Measurements from ENCODE around the gene CACNA2D2. TPM values are rescaled to one million over a fixed set of nuclear protein-coding genes. Genes with fewer than 3 reads are reported as not detected.

The CACNA2D2 gene
- total RNA-seq, 1 experiment from 2014 or later: 22.0 TPM

DNA sequence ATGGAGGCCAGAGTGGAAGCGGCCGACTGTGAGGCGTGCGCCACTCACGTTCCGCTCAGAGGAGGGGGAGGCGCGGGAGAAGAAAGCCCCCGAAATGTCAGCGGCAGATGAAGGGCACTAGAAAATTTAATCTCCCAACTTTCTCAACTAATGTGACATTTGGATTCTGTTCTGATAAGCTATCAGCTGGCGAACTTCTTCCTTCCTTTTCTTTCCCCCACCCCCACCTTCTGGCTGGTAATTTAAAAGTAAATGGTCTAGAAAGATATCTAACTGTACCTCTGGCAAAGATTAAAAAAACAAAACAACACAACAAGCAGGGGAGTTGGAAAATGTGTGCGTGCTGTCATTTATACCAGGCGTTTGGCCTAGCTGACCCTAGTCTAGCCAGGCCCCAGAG, 117.7 kb downstream of the CACNA2D2 start (continued):
- TF ChIP-seq, protein P1, sequence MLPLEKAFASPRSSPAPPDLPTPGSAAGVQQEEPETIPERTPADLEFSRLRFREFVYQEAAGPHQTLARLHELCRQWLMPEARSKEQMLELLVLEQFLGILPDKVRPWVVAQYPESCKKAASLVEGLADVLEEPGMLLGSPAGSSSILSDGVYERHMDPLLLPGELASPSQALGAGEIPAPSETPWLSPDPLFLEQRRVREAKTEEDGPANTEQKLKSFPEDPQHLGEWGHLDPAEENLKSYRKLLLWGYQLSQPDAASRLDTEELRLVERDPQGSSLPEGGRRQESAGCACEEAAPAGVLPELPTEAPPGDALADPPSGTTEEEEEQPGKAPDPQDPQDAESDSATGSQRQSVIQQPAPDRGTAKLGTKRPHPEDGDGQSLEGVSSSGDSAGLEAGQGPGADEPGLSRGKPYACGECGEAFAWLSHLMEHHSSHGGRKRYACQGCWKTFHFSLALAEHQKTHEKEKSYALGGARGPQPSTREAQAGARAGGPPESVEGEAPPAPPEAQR (CRISPR knock-in tag; IDR thresholded peaks at IDR 0.05): no peak
- TF ChIP-seq E2F5 (CRISPR knock-in tag; IDR thresholded peaks at IDR 0.05): no peak
- no peak for TF ChIP-seq FOXP4 (CRISPR knock-in tag; IDR thresholded peaks at IDR 0.05)
- no peak for TF ChIP-seq ZNF396 (CRISPR knock-in tag; IDR thresholded peaks at IDR 0.05; ENCODE audit: borderline replicate concordance)
- no peak for TF ChIP-seq NFYB (CRISPR knock-in tag; conservative IDR thresholded peaks at IDR 0.05; ENCODE audit: low read depth)

GRCh38 chr3:50383750-50384149, 119.7 kb downstream of the CACNA2D2 start:
- POLR2A ChIA-PET: no interaction called here
- CTCF ChIA-PET: interaction anchor here (1.0 kb wide), 1 partner anchor 9 kb away, joined by 3 read pairs; no protein-coding TSS in a partner anchor
- no peaks in the 10 kb centered on the region for H3K9me3 Mint-ChIP-seq
- DNase-seq (ENCODE audit: low spot score) (no peak), ATAC-seq (no peak)
- H3K36me3 Mint-ChIP-seq: no peaks in the 10 kb centered on the region
- H3K4me3 Mint-ChIP-seq: no peak overlapping the region
- TF ChIP-seq ELF4 (CRISPR knock-in tag; IDR thresholded peaks at IDR 0.05; ENCODE audit: low read depth) (no peak), EMX1 (CRISPR knock-in tag; IDR thresholded peaks at IDR 0.05) (no peak)
- H3K27ac Mint-ChIP-seq: no peak overlapping the region
- no peaks in the 10 kb centered on the region for H3K4me1 Mint-ChIP-seq
- H3K27me3 Mint-ChIP-seq (ENCODE audit: low read depth): no peaks in the 10 kb centered on the region

DNA sequence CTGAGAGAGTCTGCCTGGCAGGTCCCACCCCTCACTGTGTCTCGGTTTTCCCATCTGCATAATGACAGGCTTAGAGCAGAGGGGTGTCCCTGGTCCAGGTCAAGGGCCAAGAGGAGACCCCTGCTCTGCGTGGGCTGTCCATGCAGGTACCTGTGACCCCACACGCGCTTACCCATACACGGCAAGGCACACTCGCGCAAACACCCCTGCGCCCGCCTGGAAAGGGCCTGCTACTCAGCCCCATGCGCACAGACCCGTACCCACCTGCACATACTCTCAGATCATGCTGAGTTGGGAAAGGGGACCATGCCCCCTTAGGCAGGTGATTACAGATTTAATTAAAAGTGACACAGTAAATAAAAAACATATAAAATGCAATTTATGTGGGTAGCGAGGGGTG, 120.7 kb downstream of the CACNA2D2 start:
- TF ChIP-seq MXD4 (CRISPR knock-in tag; IDR thresholded peaks at IDR 0.05; ENCODE audit: borderline replicate concordance) (no peak), RORB (CRISPR knock-in tag; IDR thresholded peaks at IDR 0.05) (no peak), GTF2I (CRISPR knock-in tag; conservative IDR thresholded peaks at IDR 0.05) (no peak), JAZF1 (CRISPR knock-in tag; IDR thresholded peaks at IDR 0.05) (no peak), TEAD4 (CRISPR knock-in tag; IDR thresholded peaks at IDR 0.05) (no peak), SOX15 (CRISPR knock-in tag; IDR thresholded peaks at IDR 0.05) (no peak), GABPB1 (CRISPR knock-in tag; IDR thresholded peaks at IDR 0.05) (no peak), AFF4 (CRISPR knock-in tag; IDR thresholded peaks at IDR 0.05; ENCODE audit: borderline replicate concordance) (no peak)
- TF ChIP-seq, protein P2, sequence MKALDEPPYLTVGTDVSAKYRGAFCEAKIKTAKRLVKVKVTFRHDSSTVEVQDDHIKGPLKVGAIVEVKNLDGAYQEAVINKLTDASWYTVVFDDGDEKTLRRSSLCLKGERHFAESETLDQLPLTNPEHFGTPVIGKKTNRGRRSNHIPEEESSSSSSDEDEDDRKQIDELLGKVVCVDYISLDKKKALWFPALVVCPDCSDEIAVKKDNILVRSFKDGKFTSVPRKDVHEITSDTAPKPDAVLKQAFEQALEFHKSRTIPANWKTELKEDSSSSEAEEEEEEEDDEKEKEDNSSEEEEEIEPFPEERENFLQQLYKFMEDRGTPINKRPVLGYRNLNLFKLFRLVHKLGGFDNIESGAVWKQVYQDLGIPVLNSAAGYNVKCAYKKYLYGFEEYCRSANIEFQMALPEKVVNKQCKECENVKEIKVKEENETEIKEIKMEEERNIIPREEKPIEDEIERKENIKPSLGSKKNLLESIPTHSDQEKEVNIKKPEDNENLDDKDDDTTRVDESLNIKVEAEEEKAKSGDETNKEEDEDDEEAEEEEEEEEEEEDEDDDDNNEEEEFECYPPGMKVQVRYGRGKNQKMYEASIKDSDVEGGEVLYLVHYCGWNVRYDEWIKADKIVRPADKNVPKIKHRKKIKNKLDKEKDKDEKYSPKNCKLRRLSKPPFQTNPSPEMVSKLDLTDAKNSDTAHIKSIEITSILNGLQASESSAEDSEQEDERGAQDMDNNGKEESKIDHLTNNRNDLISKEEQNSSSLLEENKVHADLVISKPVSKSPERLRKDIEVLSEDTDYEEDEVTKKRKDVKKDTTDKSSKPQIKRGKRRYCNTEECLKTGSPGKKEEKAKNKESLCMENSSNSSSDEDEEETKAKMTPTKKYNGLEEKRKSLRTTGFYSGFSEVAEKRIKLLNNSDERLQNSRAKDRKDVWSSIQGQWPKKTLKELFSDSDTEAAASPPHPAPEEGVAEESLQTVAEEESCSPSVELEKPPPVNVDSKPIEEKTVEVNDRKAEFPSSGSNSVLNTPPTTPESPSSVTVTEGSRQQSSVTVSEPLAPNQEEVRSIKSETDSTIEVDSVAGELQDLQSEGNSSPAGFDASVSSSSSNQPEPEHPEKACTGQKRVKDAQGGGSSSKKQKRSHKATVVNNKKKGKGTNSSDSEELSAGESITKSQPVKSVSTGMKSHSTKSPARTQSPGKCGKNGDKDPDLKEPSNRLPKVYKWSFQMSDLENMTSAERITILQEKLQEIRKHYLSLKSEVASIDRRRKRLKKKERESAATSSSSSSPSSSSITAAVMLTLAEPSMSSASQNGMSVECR (CRISPR knock-in tag; IDR thresholded peaks at IDR 0.05; ENCODE audit: borderline replicate concordance): no peak
- TF ChIP-seq, protein P3, sequence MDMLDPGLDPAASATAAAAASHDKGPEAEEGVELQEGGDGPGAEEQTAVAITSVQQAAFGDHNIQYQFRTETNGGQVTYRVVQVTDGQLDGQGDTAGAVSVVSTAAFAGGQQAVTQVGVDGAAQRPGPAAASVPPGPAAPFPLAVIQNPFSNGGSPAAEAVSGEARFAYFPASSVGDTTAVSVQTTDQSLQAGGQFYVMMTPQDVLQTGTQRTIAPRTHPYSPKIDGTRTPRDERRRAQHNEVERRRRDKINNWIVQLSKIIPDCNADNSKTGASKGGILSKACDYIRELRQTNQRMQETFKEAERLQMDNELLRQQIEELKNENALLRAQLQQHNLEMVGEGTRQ (CRISPR knock-in tag; IDR thresholded peaks at IDR 0.05): no peak
- TF ChIP-seq, protein P4, sequence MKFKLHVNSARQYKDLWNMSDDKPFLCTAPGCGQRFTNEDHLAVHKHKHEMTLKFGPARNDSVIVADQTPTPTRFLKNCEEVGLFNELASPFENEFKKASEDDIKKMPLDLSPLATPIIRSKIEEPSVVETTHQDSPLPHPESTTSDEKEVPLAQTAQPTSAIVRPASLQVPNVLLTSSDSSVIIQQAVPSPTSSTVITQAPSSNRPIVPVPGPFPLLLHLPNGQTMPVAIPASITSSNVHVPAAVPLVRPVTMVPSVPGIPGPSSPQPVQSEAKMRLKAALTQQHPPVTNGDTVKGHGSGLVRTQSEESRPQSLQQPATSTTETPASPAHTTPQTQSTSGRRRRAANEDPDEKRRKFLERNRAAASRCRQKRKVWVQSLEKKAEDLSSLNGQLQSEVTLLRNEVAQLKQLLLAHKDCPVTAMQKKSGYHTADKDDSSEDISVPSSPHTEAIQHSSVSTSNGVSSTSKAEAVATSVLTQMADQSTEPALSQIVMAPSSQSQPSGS (CRISPR knock-in tag; IDR thresholded peaks at IDR 0.05; ENCODE audit: borderline replicate concordance, low read depth): no peak
- CTCF ChIA-PET: interaction anchor here (1.0 kb wide), 1 partner anchor 8 kb away, joined by 3 read pairs; no protein-coding TSS in a partner anchor
- no peaks in the 10 kb centered on the region for H3K36me3 Mint-ChIP-seq
- POLR2A ChIA-PET: no interaction called here
- H3K27me3 Mint-ChIP-seq (ENCODE audit: low read depth): no peaks in the 10 kb centered on the region
- H3K9me3 Mint-ChIP-seq: no peaks in the 10 kb centered on the region
- H3K4me3 Mint-ChIP-seq: no peak overlapping the region
- 0 out of 2 replicates have a peak, but pooled peaks cover 2% of the 10 kb centered on the region for H3K4me1 Mint-ChIP-seq
- ATAC-seq (no peak), DNase-seq (ENCODE audit: low spot score) (no peak)
- no peak overlapping the region for H3K27ac Mint-ChIP-seq
